ENCODE data around the gene FDX1.

Gene FDX1

GRCh38 chr11:110431051-110431672, 1.4 kb downstream of the FDX1 start:
- peak; percentile 13 for DNase-seq

- DNase-seq: no peak
Measured at GRCh38 chr11:110431674-110432073, 1.9 kb downstream of the FDX1 start.

- peak; percentile 34 for DNase-seq
Measured at GRCh38 chr11:110432713-110433392, 3.1 kb downstream of the FDX1 start.

DNA sequence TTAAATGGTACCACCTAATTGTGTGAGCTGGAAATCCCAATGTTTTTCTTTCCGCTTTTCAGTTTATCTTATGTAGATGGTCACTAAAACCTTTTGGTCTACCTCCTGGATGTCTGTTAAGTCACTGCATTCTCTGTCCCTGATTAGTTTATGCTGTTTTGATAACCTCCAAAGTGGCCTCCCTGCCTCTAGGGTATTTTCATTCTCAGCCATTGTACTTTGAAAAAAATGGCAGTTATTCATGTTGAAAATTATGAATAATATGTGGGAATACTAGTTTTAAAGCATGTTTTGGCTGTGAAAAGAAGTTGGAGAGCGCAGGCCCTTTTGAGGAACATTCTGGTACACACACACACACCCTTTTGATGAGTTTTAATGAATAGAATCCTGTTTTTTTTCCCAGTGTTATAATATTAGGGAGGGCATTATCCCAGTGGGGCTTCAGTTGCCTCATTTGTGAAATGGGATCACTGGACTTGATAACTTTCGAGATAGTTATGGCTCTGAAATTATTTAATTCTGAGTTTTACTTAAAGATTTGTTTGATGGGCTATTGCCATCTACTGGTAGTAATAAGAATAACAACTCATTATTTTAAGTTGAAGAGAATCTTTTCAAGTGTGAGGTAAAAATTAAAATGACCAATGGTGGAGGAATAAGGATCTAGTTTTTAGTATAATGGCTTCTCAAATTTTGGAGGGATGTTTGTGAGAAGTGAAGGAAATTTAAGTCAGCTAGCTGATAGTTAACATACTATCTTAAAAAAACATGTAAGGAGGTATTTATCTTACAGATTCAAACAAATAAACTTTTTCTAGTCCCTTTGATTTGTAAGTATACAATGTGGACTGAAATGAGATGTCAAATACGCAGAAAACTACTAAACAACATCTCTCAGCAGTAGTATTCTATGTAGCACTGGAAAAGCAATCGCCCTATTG, 3.9 kb downstream of the FDX1 start:
- peak; percentile 37 for DNase-seq

DNA sequence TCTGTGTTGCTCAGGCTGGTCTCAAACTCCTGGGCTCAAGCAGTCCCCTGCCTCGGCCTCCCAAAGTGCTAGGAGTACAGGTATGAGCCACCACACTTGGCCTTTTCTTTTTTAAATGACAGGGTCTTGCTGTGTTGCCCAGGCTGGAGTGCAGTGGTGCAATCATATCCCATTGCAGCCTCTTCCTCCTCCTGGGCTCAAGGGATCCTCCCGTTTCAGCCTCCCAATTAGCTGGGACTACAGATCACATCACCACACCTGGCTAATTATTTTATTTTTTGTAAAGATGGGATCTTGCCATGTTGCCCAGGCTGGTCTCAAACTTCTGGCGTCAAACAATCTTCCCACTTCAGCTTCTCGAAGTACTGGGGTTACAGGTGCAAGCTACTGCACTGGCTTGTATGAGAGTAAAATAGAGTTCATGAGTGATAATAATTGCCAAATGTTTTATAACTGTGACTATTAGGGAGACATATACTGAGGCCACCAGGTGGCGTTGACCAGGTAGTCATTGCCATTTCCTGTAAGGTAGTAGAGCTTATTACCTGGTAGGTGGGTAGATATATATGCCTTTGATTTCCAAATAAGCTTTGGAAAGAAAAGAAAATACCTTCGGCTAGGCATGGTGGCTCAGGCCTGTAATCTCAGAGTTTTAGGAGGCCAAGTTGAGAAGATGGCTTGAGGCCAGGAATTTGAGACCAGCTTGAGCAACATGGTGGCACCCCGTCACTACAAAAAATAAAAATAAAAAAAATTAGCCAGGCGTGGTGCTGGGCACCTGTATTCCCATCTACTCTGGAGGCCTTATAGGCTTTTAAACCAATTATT, 5.4 kb downstream of the FDX1 start:
- DNase-seq: no peak

GRCh38 chr11:110435780-110436717, 6.3 kb downstream of the FDX1 start:
- DNase-seq: no peak

DNA sequence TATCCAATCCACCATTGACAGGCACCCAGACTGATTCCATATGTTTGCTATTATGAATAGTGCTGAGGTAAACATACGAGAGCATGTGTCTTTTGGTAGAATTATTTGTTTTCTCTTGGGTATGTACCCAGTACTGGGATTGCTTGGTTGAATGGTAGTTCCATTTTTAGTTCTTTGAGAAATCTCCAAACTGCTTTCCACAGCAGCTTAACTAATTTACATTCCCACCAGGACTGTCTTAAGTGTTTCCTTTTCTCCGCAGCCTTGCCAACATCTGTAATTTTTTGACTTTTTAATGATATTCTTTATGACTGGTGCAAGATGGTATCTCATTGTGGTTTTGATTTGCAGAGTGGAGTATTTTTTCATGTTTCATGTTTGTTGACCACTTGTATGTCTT, 8.3 kb downstream of the FDX1 start:
- DNase-seq: no peak

GRCh38 chr11:110445437-110445836, 15.7 kb downstream of the FDX1 start:
- peak; percentile 14 for DNase-seq

- DNase-seq: no peak
Measured at GRCh38 chr11:110446061-110446460, 16.3 kb downstream of the FDX1 start.

DNA sequence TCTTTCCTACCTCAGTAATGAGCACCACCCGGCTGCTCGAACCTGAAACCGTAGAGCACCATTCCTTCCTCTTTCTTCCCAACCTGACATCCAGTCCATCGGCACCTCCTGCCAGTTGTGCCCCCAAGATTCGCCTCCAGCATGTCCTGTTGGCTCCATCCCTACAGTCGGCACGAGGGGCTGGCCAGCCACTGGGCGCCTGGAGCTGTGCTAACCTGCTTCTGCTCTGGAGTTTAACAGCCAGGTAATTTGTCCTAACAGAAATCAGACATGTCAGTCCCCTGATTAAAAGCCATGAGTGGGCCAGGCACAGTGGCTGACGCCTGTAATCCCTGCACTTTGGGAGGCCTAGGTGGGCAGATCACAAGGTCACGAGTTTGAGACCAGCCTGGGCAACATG, 16.8 kb downstream of the FDX1 start:
- no peak for DNase-seq

- no peak for DNase-seq
Measured at GRCh38 chr11:110447343-110447742, 17.6 kb downstream of the FDX1 start.

GRCh38 chr11:110447897-110448745, 18.4 kb downstream of the FDX1 start:
- no peak for DNase-seq

DNA sequence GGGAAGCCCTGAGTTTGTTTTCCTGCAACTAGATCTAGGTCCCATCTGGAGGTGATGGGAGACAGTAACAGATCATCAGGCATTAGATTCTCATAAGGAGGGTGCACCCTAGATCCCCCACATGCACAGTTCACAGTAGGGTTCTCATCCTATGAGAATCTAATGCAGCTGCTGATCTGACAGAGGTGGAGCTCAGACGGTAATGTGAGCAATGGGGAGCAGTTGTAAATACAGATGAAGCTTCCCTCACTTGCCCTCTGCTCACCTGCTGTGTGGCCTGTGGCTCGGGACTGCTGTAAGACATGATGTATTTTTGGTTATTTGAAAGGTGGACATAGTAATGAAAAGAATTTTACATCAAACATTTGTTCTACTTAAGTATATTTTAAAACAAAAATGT, 20.5 kb downstream of the FDX1 start:
- no peak for DNase-seq

- DNase-seq: no peak
Measured at GRCh38 chr11:110452720-110453119, 23.0 kb downstream of the FDX1 start.

- peak; percentile 6 for DNase-seq
Measured at GRCh38 chr11:110453684-110454354, 24.1 kb downstream of the FDX1 start.

DNA sequence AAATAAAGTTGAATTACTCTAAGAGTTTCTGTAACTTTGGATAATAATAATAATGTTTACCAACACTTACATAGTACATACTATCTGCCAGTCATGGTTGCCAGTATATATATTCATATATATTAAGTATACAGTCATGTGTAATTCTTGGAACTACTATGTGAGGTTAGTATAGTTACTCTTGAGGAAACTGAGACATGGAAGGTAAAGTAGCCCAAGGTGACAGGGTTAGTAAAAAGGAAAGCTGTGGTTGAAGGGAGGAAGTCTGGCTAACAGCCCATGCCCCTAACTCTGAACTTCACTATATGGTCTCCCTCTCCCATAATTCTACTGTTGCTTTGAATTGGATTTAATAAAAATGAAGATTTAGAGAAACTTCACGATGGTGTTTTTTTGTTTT, 24.9 kb downstream of the FDX1 start:
- no peak for DNase-seq

GRCh38 chr11:110455718-110456117, 26.0 kb downstream of the FDX1 start:
- no peak for DNase-seq

GRCh38 chr11:110463153-110463552, 33.4 kb downstream of the FDX1 start:
- DNase-seq: peak; percentile 54

DNA sequence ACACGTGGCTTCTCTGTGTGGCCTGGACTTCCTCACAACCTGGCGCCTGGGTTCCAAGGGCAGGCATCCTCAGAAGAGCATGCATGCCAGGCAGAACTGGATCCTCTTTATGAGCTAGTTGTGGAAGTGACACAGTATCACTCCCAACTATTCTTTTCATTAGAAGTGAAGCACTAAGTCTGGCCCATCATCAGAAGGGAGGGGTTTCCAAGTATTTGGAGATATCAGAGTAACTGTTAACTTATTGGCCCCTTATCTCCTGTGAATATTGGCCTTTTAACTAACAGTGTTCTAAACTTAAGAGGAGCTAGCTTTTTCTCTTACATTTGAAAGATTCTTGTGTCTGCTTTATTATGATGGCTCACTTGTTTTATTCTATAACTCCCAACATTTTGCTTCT, 35.5 kb downstream of the FDX1 start:
- no peak for DNase-seq

GRCh38 chr11:110467556-110467955, 37.8 kb downstream of the FDX1 start:
- no peak for DNase-seq
